ENCODE measurements around the gene ROPN1B. TPM values are rescaled to one million over a fixed set of nuclear protein-coding genes. Genes with fewer than 3 reads are reported as not detected.
"Not testable (repeated sequence)": the region's sequence is repeated elsewhere in the genome, so short reads cannot be mapped to it uniquely, and the experiment has no call there.

The ROPN1B gene
- total and polyA plus RNA-seq, 2 of the 8 experiments (the other 6 are each of a cell fraction or from before 2014, with no cell fraction given), result 0.30 TPM; not detected in 1

DNA sequence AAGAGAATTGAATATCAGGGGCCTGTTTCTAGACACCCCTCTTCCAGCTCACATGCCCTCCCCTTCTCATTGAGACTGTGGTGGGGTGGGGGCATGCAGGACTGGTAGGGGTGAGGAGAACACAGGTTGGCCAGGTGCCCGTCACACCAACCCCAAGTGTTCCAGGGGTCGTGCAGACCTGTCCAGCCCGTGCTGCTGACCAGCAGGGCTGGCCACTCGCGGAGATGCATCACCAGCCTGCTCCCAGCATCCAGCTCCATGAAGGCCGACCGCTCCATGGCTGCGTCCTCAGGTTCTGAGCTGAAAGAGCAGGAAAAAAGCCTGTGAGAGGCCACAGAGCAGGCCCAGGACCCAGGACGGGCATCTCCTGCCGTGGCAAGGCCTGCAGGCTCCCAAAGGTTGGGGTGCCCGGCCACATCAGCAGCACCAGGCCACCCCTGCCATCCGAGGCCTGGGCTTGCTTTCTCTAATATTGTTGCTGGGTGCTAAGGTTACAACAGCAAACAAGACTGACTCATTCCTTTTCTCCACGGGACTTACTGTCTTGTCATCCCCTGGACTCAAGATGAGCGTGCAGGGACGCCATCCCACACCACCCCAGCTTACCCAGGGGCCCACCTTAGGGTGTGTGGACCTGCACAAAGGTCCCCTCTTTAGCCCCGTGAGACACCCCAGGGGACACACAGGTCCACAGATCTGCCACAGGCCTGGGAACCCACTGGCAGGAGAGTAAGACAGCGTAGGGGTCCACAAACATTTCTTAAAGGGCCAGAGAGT is 35.4 kb upstream of the ROPN1B start:
- H3K23me2 ChIP-seq (ENCODE audit: low read depth, low read length); H3K4me2 ChIP-seq (ENCODE audit: insufficient read depth in 1 of 2, low read depth in 2 of 2, low read length in 2 of 2): not testable (repeated sequence)

More for the DNA sequence above, 35.4 kb upstream of the ROPN1B start:
- 88% methylated on average over 13 of the region's 17 CpGs; no CpG with 5 or more reads in 1 of the 2 experiments for WGBS, 2 experiments (ENCODE audit: extremely low coverage in 1 of 2, insufficient coverage in 1 of 2, insufficient read length in 1 of 2, insufficient replicate concordance in 2 of 2, low coverage in 1 of 2, low lambda C conversion rate in 2 of 2, missing lambda C conversion rate in 1 of 2)
- H2BK120ac ChIP-seq (replicated peaks; ENCODE audit: low read depth, low read length); DNase-seq (ENCODE audit: low read depth in 1 of 2, low spot score in 2 of 2); H3K27ac ChIP-seq (ENCODE audit: low read depth, low read length); H3K79me2 ChIP-seq (ENCODE audit: control insufficient read depth in 1 of 2, insufficient read depth in 2 of 2, low read length in 2 of 2); H2AFZ ChIP-seq (ENCODE audit: low read length); H4K5ac ChIP-seq (ENCODE audit: insufficient read length, low read depth, low read length); H2BK5ac ChIP-seq (ENCODE audit: low read depth, low read length); H4K20me1 ChIP-seq (replicated peaks in 1 of 2; ENCODE audit: control insufficient read depth in 1 of 2, insufficient read depth in 2 of 2, low read length in 2 of 2); H3K4me3 ChIP-seq (ENCODE audit: extremely low read depth in 1 of 4, insufficient read depth in 2 of 4, low read depth in 3 of 4, low read length in 4 of 4); H2BK20ac ChIP-seq (ENCODE audit: low read length); H3K9ac ChIP-seq (replicated peaks in 1 of 4; ENCODE audit: extremely low read depth in 1 of 4, low read depth in 3 of 4, low read length in 3 of 4); H3K27me3 ChIP-seq (replicated peaks in 1 of 4; ENCODE audit: control insufficient read depth in 3 of 4, extremely low read depth in 1 of 4, insufficient read depth in 3 of 4, low read length in 3 of 4); H4K91ac ChIP-seq (replicated peaks; ENCODE audit: insufficient read length, low read length); FAIRE-seq; H2BK12ac ChIP-seq (ENCODE audit: low read depth, low read length); POLR2A ChIA-PET (ENCODE audit: partially characterized antibody); H3K36me3 ChIP-seq (ENCODE audit: control insufficient read depth in 2 of 4, insufficient read depth in 4 of 4, low read length in 3 of 4); H3K9me3 ChIP-seq (ENCODE audit: insufficient read depth in 2 of 2, low read depth in 1 of 2, low read length in 1 of 2); H3K4me1 ChIP-seq (replicated peaks in 1 of 4; ENCODE audit: control insufficient read depth in 3 of 4, insufficient read depth in 4 of 4, low read length in 3 of 4); H2AK5ac ChIP-seq (ENCODE audit: low read depth, low read length); H3K56ac ChIP-seq (replicated peaks; ENCODE audit: insufficient read length, low read depth, low read length); H2BK15ac ChIP-seq (ENCODE audit: low read length); H3K23ac ChIP-seq (ENCODE audit: insufficient read length); H4K8ac ChIP-seq (ENCODE audit: extremely low read depth, insufficient read depth, low read length); H3K14ac ChIP-seq (ENCODE audit: insufficient read length); H3K4ac ChIP-seq (replicated peaks; ENCODE audit: insufficient read length, low read depth, low read length); H3K79me1 ChIP-seq (ENCODE audit: low read depth, low read length); H3K18ac ChIP-seq (ENCODE audit: extremely low read depth, low read length): not testable (repeated sequence)
- CTCF ChIA-PET (ENCODE audit: partially characterized antibody), result interaction anchor here (1.0 kb wide), 1 partner anchor 39 kb away, joined by 3 read pairs; no protein-coding TSS in a partner anchor
